Prostate gland (tissue), 2 donors: ENCODE measurements around the gene RAB14. TPM values are rescaled to one million over a fixed set of nuclear protein-coding genes. Genes with fewer than 3 reads are reported as not detected.

Source experiments
- DNase-seq: peaks from one replicate; pipeline ENCODE4 v3.0.0-alpha.2; 2019; ENCODE audit warnings: low spot score
- H3K27ac ChIP-seq, 2 donors: fragments of 200-600 bp; sonication (generic); 2 replicates each; pipeline ENCODE4 v1.5.1; 2017 to 2019
- H3K27me3 ChIP-seq: fragments of 200-600 bp; sonication (generic); replicated peaks from 2 replicates; pipeline ENCODE4 v1.5.1; 2019; ENCODE audit not compliant: insufficient read depth
- H3K36me3 ChIP-seq, 2 donors: fragments of 200-600 bp; sonication (generic); 1 replicate in 1 of 2; 2 replicates in 1 of 2; pipeline versions ENCODE4 v1.5.1 to v1.8.1; 2017 to 2019
- H3K4me1 ChIP-seq: fragments of 200-600 bp; sonication (generic); replicated peaks from 2 replicates; pipeline ENCODE4 v1.5.1; 2019
- H3K4me3 ChIP-seq, 2 donors: fragments of 200-600 bp; sonication (generic); 2 replicates each; pipeline ENCODE4 v1.5.1; 2017 to 2019
- H3K9me3 ChIP-seq: fragments of 200-600 bp; sonication (generic); 2 replicates; pipeline ENCODE4 v1.5.1; 2017
- POLR2A ChIP-seq: fragments of 450-650 bp; IDR thresholded peaks from one replicate; pipeline ENCODE4 v1.6.1; 2016; ENCODE audit warnings: antibody characterized with exemption, mild to moderate bottlenecking
- POLR2AphosphoS5 ChIP-seq: sonication (generic); formaldehyde crosslinking; IDR thresholded peaks from one replicate; pipeline ENCODE4 v1.6.1; 2017; ENCODE audit warnings: antibody characterized with exemption
- WGBS: methylation state at CpG from one replicate; pipeline ENCODE4 v1.1.5; 2018; 5-methylcytosine and 5-hydroxymethylcytosine counted together
- intact Hi-C: fragments of 100-400 bp; cut with DNase I; formaldehyde crosslinking; loops from one replicate; pipeline ENCODE4 v1.14.2; 2022
- total RNA-seq, 2 donors: library from RNA; depleted of rRNA; stranded (reverse); fragments of >200 nt; gene quantifications; one replicate each; pipeline ENCODE4 v1.1.0, GENCODE V29; 2016
- TF ChIP-seq, protein P1 (sequence below), 4 experiments: fragments of 200-600 bp in 2 of 4; fragments of 450-650 bp in 2 of 4; sonication (generic) in 2 of 4; IDR thresholded peaks; 1 replicate in 3 of 4; 2 replicates in 1 of 4; pipeline ENCODE4 v1.5.1; 2016 to 2019; ENCODE audit warnings: antibody characterized with exemption in 4 of 4, mild to moderate bottlenecking in 2 of 4, moderate library complexity in 2 of 4

RAB14 gene
- total RNA-seq, 2 donors from 2014 or later, result 42.9 TPM

DNA sequence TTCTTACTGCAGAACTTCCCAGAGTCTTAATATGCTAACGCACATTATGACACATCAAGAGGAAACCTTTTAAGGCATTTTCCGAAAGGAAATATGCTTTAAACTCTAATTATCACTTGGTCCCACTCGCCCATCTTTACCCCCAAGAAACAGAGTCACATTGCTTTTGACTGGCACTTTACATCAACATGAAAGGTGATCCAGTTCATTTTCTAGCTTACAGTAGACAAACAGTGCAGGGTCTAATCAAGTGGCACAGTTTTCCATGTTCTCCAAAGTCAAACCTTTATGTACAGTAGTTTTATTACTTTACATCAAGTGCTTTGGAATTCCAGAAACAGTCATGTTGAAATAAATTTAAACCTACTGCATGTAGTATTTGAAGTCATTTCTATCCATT lies 12.0 kb downstream of the RAB14 start:
- intact Hi-C loops, result no loop called here
- H3K9me3 ChIP-seq, result no peaks in the 10 kb centered on the region
- WGBS, result 81% methylated on average over 3 of the region's 3 CpGs
- no peak for DNase-seq
- no peak overlapping the region for H3K27ac ChIP-seq
- no peaks in the 10 kb centered on the region for H3K36me3 ChIP-seq
- no peaks in the 10 kb centered on the region for H3K27me3 ChIP-seq
- no peak overlapping the region for H3K4me3 ChIP-seq
- TF ChIP-seq POLR2AphosphoS5 (no peak), POLR2A (no peak)
- TF ChIP-seq, protein P1, sequence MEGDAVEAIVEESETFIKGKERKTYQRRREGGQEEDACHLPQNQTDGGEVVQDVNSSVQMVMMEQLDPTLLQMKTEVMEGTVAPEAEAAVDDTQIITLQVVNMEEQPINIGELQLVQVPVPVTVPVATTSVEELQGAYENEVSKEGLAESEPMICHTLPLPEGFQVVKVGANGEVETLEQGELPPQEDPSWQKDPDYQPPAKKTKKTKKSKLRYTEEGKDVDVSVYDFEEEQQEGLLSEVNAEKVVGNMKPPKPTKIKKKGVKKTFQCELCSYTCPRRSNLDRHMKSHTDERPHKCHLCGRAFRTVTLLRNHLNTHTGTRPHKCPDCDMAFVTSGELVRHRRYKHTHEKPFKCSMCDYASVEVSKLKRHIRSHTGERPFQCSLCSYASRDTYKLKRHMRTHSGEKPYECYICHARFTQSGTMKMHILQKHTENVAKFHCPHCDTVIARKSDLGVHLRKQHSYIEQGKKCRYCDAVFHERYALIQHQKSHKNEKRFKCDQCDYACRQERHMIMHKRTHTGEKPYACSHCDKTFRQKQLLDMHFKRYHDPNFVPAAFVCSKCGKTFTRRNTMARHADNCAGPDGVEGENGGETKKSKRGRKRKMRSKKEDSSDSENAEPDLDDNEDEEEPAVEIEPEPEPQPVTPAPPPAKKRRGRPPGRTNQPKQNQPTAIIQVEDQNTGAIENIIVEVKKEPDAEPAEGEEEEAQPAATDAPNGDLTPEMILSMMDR (IDR thresholded peaks at IDR 0.05), result no peak
- no peaks in the 10 kb centered on the region for H3K4me1 ChIP-seq

- Histone ChIP-seq H3K9me3 (no peaks in the 10 kb centered on the region), H3K4me3 (no peak overlapping the region), H3K36me3 (no peaks in the 10 kb centered on the region), H3K4me1 (no peaks in the 10 kb centered on the region), H3K27ac (no peak overlapping the region), H3K27me3 (no peaks in the 10 kb centered on the region)
- WGBS, result 85% methylated on average over 1 of the region's 1 CpG
- intact Hi-C loops, result no loop called here
- no peak for DNase-seq
- no peak for TF ChIP-seq POLR2AphosphoS5
- TF ChIP-seq POLR2A, result no peak
- TF ChIP-seq, protein P1 (IDR thresholded peaks at IDR 0.05), result no peak
Observed at GRCh38 chr9:121189006-121189405, 12.7 kb downstream of the RAB14 start.

GRCh38 chr9:121187636-121188305 lies 13.9 kb downstream of the RAB14 start:
- H3K36me3 ChIP-seq, result no peaks in the 10 kb centered on the region
- no peaks in the 10 kb centered on the region for H3K4me1 ChIP-seq
- no peak for DNase-seq
- no peaks in the 10 kb centered on the region for H3K9me3 ChIP-seq
- H3K27me3 ChIP-seq, result no peaks in the 10 kb centered on the region
- H3K4me3 ChIP-seq, result no peak overlapping the region
- TF ChIP-seq, protein P1 (IDR thresholded peaks at IDR 0.05), result no peak
- no peak for TF ChIP-seq POLR2A
- TF ChIP-seq POLR2AphosphoS5, result no peak
- no peak overlapping the region for H3K27ac ChIP-seq
- intact Hi-C loops, result no loop called here
- 40% methylated on average over 3 of the region's 3 CpGs for WGBS

DNA sequence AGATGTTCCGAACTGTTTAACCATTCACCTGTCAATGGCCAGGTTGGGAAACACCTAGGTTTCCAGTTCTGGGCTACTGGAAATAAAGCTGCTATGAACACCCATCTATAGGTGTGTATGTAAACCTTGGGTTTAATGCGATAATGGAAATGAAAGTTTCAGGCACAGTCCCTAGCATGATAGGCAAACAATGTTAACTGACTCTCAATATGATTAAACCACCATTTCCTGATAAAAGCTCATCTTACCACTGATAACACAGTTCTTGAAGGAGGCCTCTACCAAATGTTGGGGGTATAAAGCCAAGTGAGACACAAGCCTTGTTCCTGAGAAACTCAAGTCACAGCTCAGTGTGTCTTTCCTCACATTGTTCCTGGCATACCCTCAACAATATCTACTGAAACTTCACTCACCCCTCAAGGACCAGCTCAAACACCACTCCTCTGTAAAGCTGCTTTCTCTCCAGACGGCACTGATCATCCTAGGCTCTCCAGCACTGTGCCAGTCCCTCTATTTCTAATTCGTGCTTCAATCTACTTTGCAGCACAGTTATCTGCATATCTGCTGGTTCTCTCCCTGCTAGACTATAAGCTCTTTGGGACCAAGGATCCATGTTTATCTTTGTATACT lies 15.8 kb downstream of the RAB14 start:
- intact Hi-C loops, result no loop called here
- TF ChIP-seq POLR2AphosphoS5, result no peak
- TF ChIP-seq POLR2A, result no peak
- TF ChIP-seq, protein P1 (IDR thresholded peaks at IDR 0.05), result no peak
- WGBS, result 87% methylated on average over 4 of the region's 4 CpGs
- H3K9me3 ChIP-seq, result no peaks in the 10 kb centered on the region
- no peaks in the 10 kb centered on the region for H3K36me3 ChIP-seq
- no peak for DNase-seq
- H3K4me3 ChIP-seq, result no peak overlapping the region
- no peaks in the 10 kb centered on the region for H3K27me3 ChIP-seq
- H3K27ac ChIP-seq, result no peak overlapping the region
- H3K4me1 ChIP-seq, result no peaks in the 10 kb centered on the region

DNA sequence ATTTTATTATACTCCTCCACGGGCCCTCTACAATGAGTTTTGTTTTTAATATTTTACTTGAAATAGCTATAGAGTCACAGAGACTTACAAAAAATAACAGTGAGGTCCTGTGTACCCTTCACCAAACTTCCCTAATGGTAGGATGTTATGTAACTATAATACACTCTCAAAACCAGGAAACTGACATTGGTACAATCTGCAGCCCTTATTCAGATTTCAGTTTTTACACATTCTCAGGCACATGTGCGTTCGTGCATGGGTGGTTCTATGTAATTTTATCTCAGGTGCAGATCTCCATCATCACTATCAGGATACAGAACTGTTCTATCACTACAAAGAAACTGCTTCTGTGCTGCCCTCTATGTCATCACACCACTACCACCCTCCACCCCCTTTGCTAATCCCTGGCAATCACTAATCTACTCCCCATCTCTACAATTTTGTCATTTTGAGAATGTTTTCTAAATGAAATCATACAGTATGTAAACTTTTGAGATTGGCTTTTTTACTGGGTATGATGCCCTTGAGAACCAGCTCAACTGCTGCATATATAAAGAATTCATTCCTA lies 16.4 kb downstream of the RAB14 start:
- no peaks in the 10 kb centered on the region for H3K4me1 ChIP-seq
- WGBS, result 82% methylated on average over 3 of the region's 3 CpGs
- TF ChIP-seq POLR2AphosphoS5, result no peak
- TF ChIP-seq, protein P1 (IDR thresholded peaks at IDR 0.05), result no peak
- TF ChIP-seq POLR2A, result no peak
- no peak overlapping the region for H3K4me3 ChIP-seq
- no peaks in the 10 kb centered on the region for H3K27me3 ChIP-seq
- intact Hi-C loops, result no loop called here
- DNase-seq, result no peak
- H3K27ac ChIP-seq, result no peak overlapping the region
- H3K9me3 ChIP-seq, result no peaks in the 10 kb centered on the region
- no peaks in the 10 kb centered on the region for H3K36me3 ChIP-seq
